Suprapubic skin (tissue), 4 donors: Measurements from ENCODE around the gene NNMT. TPM values are rescaled to one million over a fixed set of nuclear protein-coding genes. Genes with fewer than 3 reads are reported as not detected.

ENCODE experiments used
- DNase-seq, 2 donors: peaks; one replicate each; pipeline ENCODE4 v3.0.0-alpha.2; 2019; ENCODE audit warnings: low spot score in 2 of 2
- H3K27ac ChIP-seq: fragments of 200-600 bp; sonication (generic); one replicate; pipeline ENCODE4 v1.5.1; 2019
- H3K27me3 ChIP-seq: fragments of 200-600 bp; sonication (generic); one replicate; pipeline ENCODE4 v1.5.1; 2019
- H3K36me3 ChIP-seq: fragments of 200-600 bp; sonication (generic); one replicate; pipeline ENCODE4 v1.5.1; 2019
- H3K4me1 ChIP-seq: fragments of 200-600 bp; sonication (generic); one replicate; pipeline ENCODE4 v1.5.1; 2019
- H3K4me3 ChIP-seq: fragments of 200-600 bp; sonication (generic); one replicate; pipeline ENCODE4 v1.5.1; 2019; ENCODE audit warnings: mild to moderate bottlenecking
- H3K9me3 ChIP-seq: fragments of 200-600 bp; sonication (generic); one replicate; pipeline ENCODE4 v1.5.1; 2019
- CTCF ChIP-seq, 2 donors: fragments of 200-600 bp in 1 of 2; fragments of 450-650 bp in 1 of 2; sonication (generic) in 1 of 2; IDR thresholded peaks; one replicate each; pipeline ENCODE4 v1.5.1; 2016 to 2019; ENCODE audit warnings: antibody characterized with exemption in 2 of 2, mild to moderate bottlenecking in 1 of 2, moderate library complexity in 1 of 2
- EP300 ChIP-seq: sonication (generic); formaldehyde crosslinking; IDR thresholded peaks from one replicate; pipeline ENCODE4 v1.6.1; 2017; ENCODE audit warnings: antibody characterized with exemption
- POLR2A ChIP-seq, 2 donors: fragments of 450-650 bp; IDR thresholded peaks; one replicate each; pipeline ENCODE4 v1.6.1; 2017; ENCODE audit warnings: antibody characterized with exemption in 2 of 2, mild to moderate bottlenecking in 2 of 2, moderate library complexity in 2 of 2
- POLR2AphosphoS5 ChIP-seq, 3 donors: sonication (generic); formaldehyde crosslinking; IDR thresholded peaks; one replicate each; pipeline ENCODE4 v1.6.1; 2017; ENCODE audit warnings: antibody characterized with exemption in 3 of 3
- WGBS: methylation state at CpG from one replicate; pipeline ENCODE4 v1.1.5; 2018; 5-methylcytosine and 5-hydroxymethylcytosine counted together
- total RNA-seq, 4 donors: library from RNA; depleted of rRNA; stranded (reverse); fragments of >200 nt; gene quantifications; one replicate each; pipeline ENCODE4 v1.1.0, GENCODE V29; 2016

NNMT gene
- total RNA-seq, 4 donors from 2014 or later = 106 to 269 (median 210) TPM

GRCh38 chr11:114346709-114347141, 50.5 kb downstream of the NNMT start:
- no peaks in the 10 kb centered on the region for H3K36me3 ChIP-seq
- DNase-seq = no peak
- H3K9me3 ChIP-seq = no peaks in the 10 kb centered on the region
- peaks cover 12% of the 10 kb centered on the region for H3K4me1 ChIP-seq
- no peaks in the 10 kb centered on the region for H3K27me3 ChIP-seq
- WGBS = 56% methylated on average over 4 of the region's 4 CpGs
- no peak overlapping the region for H3K27ac ChIP-seq
- TF ChIP-seq CTCF (IDR thresholded peaks at IDR 0.05) = no peak
- TF ChIP-seq POLR2A (IDR thresholded peaks at IDR 0.05) = no peak
- no peak for TF ChIP-seq POLR2AphosphoS5 (IDR thresholded peaks at IDR 0.05)
- no peak for TF ChIP-seq EP300
- H3K4me3 ChIP-seq = no peak overlapping the region

- H3K27ac ChIP-seq = peak overlapping the region; percentile 38
- no peak for DNase-seq
- no peak overlapping the region for H3K4me3 ChIP-seq
- H3K9me3 ChIP-seq = no peaks in the 10 kb centered on the region
- H3K27me3 ChIP-seq = no peaks in the 10 kb centered on the region
- peaks cover 12% of the 10 kb centered on the region for H3K4me1 ChIP-seq
- TF ChIP-seq POLR2AphosphoS5 (IDR thresholded peaks at IDR 0.05) (no peak), CTCF (IDR thresholded peaks at IDR 0.05) (peak in 1 of 2 donors; percentile 39), EP300 (no peak), POLR2A (IDR thresholded peaks at IDR 0.05) (no peak)
- no peaks in the 10 kb centered on the region for H3K36me3 ChIP-seq
- WGBS = 47% methylated on average over 13 of the region's 13 CpGs
Measured at GRCh38 chr11:114348200-114349191, 52.3 kb downstream of the NNMT start.

- no peak for TF ChIP-seq CTCF (IDR thresholded peaks at IDR 0.05)
- TF ChIP-seq POLR2AphosphoS5 (IDR thresholded peaks at IDR 0.05) = no peak
- no peak for TF ChIP-seq EP300
- TF ChIP-seq POLR2A (IDR thresholded peaks at IDR 0.05) = no peak
- WGBS = 85% methylated on average over 10 of the region's 10 CpGs
- H3K36me3 ChIP-seq = no peaks in the 10 kb centered on the region
- peaks cover 12% of the 10 kb centered on the region for H3K4me1 ChIP-seq
- no peak overlapping the region for H3K4me3 ChIP-seq
- H3K27me3 ChIP-seq = no peaks in the 10 kb centered on the region
- H3K27ac ChIP-seq = no peak overlapping the region
- no peak for DNase-seq
- H3K9me3 ChIP-seq = no peaks in the 10 kb centered on the region
Measured at GRCh38 chr11:114350022-114350421, 53.8 kb downstream of the NNMT start.

- Histone ChIP-seq H3K4me1 (peaks cover 8% of the 10 kb centered on the region), H3K4me3 (no peak overlapping the region), H3K27ac (no peak overlapping the region), H3K36me3 (no peaks in the 10 kb centered on the region), H3K27me3 (no peaks in the 10 kb centered on the region), H3K9me3 (no peaks in the 10 kb centered on the region)
- no peak for DNase-seq
- TF ChIP-seq POLR2A (IDR thresholded peaks at IDR 0.05) = no peak
- TF ChIP-seq CTCF (IDR thresholded peaks at IDR 0.05) = no peak
- TF ChIP-seq EP300 = no peak
- TF ChIP-seq POLR2AphosphoS5 (IDR thresholded peaks at IDR 0.05) = no peak
- 68% methylated on average over 3 of the region's 3 CpGs for WGBS
Measured at GRCh38 chr11:114353443-114353842, 57.2 kb downstream of the NNMT start.

- 49% methylated on average over 3 of the region's 3 CpGs for WGBS
- no peaks in the 10 kb centered on the region for H3K9me3 ChIP-seq
- H3K4me3 ChIP-seq = no peak overlapping the region
- H3K27me3 ChIP-seq = no peaks in the 10 kb centered on the region
- H3K36me3 ChIP-seq = no peaks in the 10 kb centered on the region
- no peak overlapping the region for H3K27ac ChIP-seq
- TF ChIP-seq CTCF (IDR thresholded peaks at IDR 0.05) (no peak), POLR2AphosphoS5 (IDR thresholded peaks at IDR 0.05) (no peak), POLR2A (IDR thresholded peaks at IDR 0.05) (no peak), EP300 (no peak)
- no peak for DNase-seq
- H3K4me1 ChIP-seq = peaks cover 8% of the 10 kb centered on the region
Measured at GRCh38 chr11:114354076-114354475, 57.9 kb downstream of the NNMT start.
